Epithelial cell of esophagus (primary cell): ENCODE data around the gene CAMSAP1.

Experiments
- DNase-seq: peaks from one replicate; pipeline ENCODE4 v3.0.0; 2010; ENCODE audit warnings: low read depth
- H3K4me3 ChIP-seq: 2 replicates; pipeline ENCODE4 v1.5.1; 2011; ENCODE audit warnings: mild to moderate bottlenecking, low read length, control low read depth
- CTCF ChIP-seq: IDR thresholded peaks from 2 replicates; pipeline ENCODE4 v1.5.1; 2011; ENCODE audit warnings: low read depth, mild to moderate bottlenecking, low read length, control low read depth, inconsistent platforms; ENCODE audit not compliant: insufficient read depth; ENCODE audit errors: missing control alignments

CAMSAP1 gene

GRCh38 chr9:135770771-135771170 is 136.6 kb downstream of the CAMSAP1 start:
- DNase-seq: no peak
- no peak for TF ChIP-seq CTCF
- no peak overlapping the region for H3K4me3 ChIP-seq

- TF ChIP-seq CTCF: no peak
- H3K4me3 ChIP-seq: no peak overlapping the region
- no peak for DNase-seq
Observed at GRCh38 chr9:135770203-135770535, 137.2 kb downstream of the CAMSAP1 start.

DNA sequence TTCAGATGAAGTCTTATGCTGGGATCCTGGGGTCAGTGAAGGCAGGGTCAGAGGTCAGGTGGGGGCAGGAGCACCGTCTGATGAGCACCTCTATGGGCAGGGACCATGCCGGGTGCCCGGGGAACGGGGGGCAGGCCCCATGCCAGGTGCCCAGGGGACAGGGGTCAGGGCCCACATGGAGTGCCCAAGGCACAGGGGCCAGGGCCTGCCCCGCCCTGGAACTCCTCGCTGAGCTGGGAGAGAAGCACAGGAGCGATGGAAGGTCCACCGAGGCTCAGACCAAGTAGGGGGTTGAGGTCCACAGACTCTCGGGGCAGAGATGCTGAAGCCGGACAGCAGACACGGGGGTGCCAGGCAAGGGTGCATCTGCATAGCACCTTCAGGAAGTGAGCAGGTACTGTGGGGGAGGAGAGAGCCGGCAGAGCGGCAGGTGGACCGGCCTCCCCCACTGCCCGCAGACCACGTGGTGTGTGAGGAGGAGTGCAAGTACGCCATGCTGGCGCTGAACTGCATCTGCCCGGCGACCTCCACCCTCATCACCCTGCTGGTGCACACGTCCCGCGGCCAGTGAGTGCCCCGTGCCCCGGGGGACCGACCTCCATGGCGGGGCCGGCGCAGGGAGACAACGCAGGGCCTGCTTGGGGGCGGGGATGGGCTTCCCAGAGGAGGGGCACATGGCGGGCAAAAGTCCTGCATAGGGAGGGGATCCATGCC is 137.7 kb downstream of the CAMSAP1 start:
- TF ChIP-seq CTCF: no peak
- DNase-seq: no peak
- no peak overlapping the region for H3K4me3 ChIP-seq

- no peak overlapping the region for H3K4me3 ChIP-seq
- no peak for TF ChIP-seq CTCF
- no peak for DNase-seq
Observed at GRCh38 chr9:135768516-135769218, 138.7 kb downstream of the CAMSAP1 start.

DNA sequence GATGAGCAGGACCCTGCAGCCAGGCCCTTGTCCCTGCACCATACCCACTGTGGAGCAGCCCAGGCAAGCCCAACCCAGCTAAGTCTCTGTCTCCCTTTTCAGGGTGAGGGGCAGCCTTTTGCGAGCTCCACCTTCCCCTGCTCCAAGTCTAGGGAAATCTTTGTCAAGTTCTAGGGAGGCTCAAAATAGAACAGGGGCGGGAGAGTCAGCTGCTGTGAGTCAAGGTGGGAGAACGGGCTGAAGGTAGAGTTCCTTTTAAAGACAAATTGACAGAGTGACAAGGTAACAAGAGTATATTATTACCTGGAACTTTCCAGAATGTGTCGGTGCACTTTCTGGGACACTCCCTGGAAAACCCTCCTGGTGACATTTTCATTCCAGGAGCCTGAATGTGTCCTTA is 140.6 kb downstream of the CAMSAP1 start:
- no peak overlapping the region for H3K4me3 ChIP-seq
- no peak for DNase-seq
- no peak for TF ChIP-seq CTCF

GRCh38 chr9:135766251-135766650 is 141.1 kb downstream of the CAMSAP1 start:
- TF ChIP-seq CTCF: no peak
- no peak for DNase-seq
- H3K4me3 ChIP-seq: no peak overlapping the region

GRCh38 chr9:135765416-135765815 is 141.9 kb downstream of the CAMSAP1 start:
- H3K4me3 ChIP-seq: no peak overlapping the region
- no peak for DNase-seq
- TF ChIP-seq CTCF: no peak
